OCI-LY3 (cell line): ENCODE measurements around the gene NADK.

Experiments
- H2AFZ ChIP-seq: fragments of 200-600, 300-600 bp; shearing (Covaris generic); 2 replicates; pipeline ENCODE4 v1.6.0; 2014; ENCODE audit warnings: antibody characterized with exemption, low read depth, low read length
- H3K27ac ChIP-seq: fragments of 200-600, 300-600 bp; sonication (generic); 2 replicates; pipeline ENCODE4 v1.5.1; 2014; ENCODE audit warnings: mild to moderate bottlenecking, low read length, moderate library complexity, mixed read lengths
- H3K27me3 ChIP-seq: fragments of 200-600, 300-600 bp; sonication (generic); 2 replicates; pipeline ENCODE4 v1.6.1; 2014; ENCODE audit warnings: low read depth, low read length, mixed read lengths
- H3K36me3 ChIP-seq: fragments of 200-600, 300-600 bp; sonication (generic); replicated peaks from 2 replicates; pipeline ENCODE3; 2014; ENCODE audit warnings: low read depth, low read length, mixed read lengths
- H3K4me1 ChIP-seq: fragments of 300-600, 200-600 bp; sonication (generic); 2 replicates; pipeline ENCODE4 v1.6.1; 2014; ENCODE audit warnings: low read length, mixed read lengths
- H3K4me2 ChIP-seq: fragments of 200-600, 300-600 bp; sonication (generic); 2 replicates; pipeline ENCODE4 v1.6.1; 2014; ENCODE audit warnings: low read length, mixed read lengths
- H3K4me3 ChIP-seq: fragments of 300-600, 200-600 bp; sonication (generic); 2 replicates; pipeline ENCODE4 v1.5.1; 2014; ENCODE audit warnings: antibody characterized with exemption, mild to moderate bottlenecking, low read length, moderate library complexity
- H3K79me2 ChIP-seq: fragments of 300-600, 200-600 bp; shearing (Covaris generic); 2 replicates; pipeline ENCODE4 v1.6.1; 2014; ENCODE audit warnings: mild to moderate bottlenecking, low read length, mixed read lengths
- H3K9ac ChIP-seq: fragments of 300-600, 200-600 bp; shearing (Covaris generic); 2 replicates; pipeline ENCODE4 v1.6.0; 2014; ENCODE audit warnings: mild to moderate bottlenecking, low read length, moderate library complexity
- H3K9me3 ChIP-seq: fragments of 200-600, 300-600 bp; shearing (Covaris generic); 2 replicates; pipeline ENCODE4 v1.6.1; 2014; ENCODE audit warnings: low read length, mixed read lengths; ENCODE audit not compliant: insufficient read depth
- H4K20me1 ChIP-seq: fragments of 200-600, 300-600 bp; sonication (generic); 2 replicates; pipeline ENCODE4 v1.6.1; 2016; ENCODE audit warnings: low read length, mixed read lengths; ENCODE audit not compliant: insufficient read depth
- CTCF ChIP-seq: fragments of 200-600, 300-600 bp; sonication (generic); IDR thresholded peaks from 2 replicates; pipeline ENCODE4 v1.5.1; 2014; ENCODE audit warnings: antibody characterized with exemption, low read length, low read depth
- EZH2phosphoT487 ChIP-seq: fragments of 200-600 bp; shearing (Covaris generic); IDR thresholded peaks from 2 replicates; pipeline ENCODE4 v1.6.1; 2018; ENCODE audit warnings: antibody characterized with exemption, mixed run types, low read depth

NADK gene

DNA sequence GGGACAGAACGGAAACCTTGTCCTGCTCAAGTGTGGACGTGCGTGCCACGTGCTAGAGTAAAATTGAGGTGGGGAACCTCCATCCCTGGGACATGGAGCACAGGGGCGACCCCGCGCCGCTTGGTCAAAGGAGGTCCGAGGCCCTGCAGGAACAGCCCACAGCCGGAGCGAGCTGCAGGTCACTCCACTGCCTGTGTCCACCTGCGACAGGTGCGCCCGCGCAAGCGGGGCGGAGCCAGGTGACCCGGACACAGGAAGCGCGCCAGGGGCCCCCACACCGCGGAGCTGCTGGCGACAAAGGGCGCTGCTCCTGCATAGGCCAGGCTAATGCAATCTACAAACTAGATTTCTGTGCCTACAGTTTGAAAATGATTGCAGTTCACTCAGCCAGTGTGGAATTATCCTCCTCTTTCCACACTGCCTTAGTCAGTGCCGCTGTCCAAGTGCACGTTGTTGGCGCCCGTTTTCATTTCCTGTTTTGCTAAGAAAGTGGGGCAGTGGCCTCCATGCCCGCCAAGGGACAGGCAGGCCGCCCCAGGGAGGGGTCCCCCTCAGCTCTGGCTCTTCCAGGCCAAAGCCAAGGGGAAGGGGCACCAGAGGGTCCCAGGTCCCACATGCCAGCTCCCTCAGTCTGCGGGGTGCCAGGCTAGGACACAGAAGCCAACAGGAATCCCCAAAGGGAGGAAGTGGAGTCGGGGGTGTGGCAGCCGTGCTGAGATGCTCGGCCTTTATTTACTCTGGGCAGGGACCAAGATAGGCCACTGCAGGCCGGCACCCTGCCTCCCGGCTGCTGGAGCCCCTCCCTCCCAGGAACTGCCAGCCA, 4.3 kb upstream of the NADK start:
- H3K4me2 ChIP-seq = peak overlapping the region; percentile 35

DNA sequence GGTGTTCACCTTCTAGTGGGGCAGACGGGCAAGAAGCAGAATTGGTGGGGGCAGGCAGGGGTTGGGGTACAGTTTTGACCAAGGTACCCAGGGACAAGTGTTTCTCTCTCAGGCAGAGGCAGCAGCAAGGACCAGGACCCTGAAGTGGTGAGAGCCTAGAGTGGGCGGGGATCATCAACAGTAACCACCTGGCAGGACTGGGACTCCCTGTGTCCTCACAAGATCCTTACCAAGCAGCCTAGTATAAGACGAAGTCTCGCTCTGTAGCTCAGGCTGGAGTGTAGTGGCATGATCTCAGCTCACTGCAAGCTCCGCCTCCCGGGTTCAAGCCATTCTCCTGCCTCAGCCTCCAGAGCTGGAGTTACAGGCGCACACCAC, 3.2 kb upstream of the NADK start:
- no peaks in the 10 kb centered on the region for H3K27me3 ChIP-seq
- no peak overlapping the region for H3K4me3 ChIP-seq
- peak overlapping the region; percentile 91; the same call in 1 of the 2 replicates for H3K27ac ChIP-seq

More for the DNA sequence above, 4.3 kb upstream of the NADK start:
- Histone ChIP-seq H3K9ac (no peak overlapping the region), H4K20me1 (no peaks in the 10 kb centered on the region), H3K9me3 (no peaks in the 10 kb centered on the region), H3K27me3 (no peaks in the 10 kb centered on the region), H3K4me1 (peaks cover 46% of the 10 kb centered on the region), H3K4me3 (0 out of 2 replicates have a peak overlapping the region, but pooled peaks have one; percentile 6), H3K36me3 (peaks cover 25% of the 10 kb centered on the region), H3K27ac (peak overlapping the region; percentile 35), H2AFZ (no peak overlapping the region), H3K79me2 (peaks cover 6% of the 10 kb centered on the region)
- TF ChIP-seq CTCF (no peak), EZH2phosphoT487 (no peak)

DNA sequence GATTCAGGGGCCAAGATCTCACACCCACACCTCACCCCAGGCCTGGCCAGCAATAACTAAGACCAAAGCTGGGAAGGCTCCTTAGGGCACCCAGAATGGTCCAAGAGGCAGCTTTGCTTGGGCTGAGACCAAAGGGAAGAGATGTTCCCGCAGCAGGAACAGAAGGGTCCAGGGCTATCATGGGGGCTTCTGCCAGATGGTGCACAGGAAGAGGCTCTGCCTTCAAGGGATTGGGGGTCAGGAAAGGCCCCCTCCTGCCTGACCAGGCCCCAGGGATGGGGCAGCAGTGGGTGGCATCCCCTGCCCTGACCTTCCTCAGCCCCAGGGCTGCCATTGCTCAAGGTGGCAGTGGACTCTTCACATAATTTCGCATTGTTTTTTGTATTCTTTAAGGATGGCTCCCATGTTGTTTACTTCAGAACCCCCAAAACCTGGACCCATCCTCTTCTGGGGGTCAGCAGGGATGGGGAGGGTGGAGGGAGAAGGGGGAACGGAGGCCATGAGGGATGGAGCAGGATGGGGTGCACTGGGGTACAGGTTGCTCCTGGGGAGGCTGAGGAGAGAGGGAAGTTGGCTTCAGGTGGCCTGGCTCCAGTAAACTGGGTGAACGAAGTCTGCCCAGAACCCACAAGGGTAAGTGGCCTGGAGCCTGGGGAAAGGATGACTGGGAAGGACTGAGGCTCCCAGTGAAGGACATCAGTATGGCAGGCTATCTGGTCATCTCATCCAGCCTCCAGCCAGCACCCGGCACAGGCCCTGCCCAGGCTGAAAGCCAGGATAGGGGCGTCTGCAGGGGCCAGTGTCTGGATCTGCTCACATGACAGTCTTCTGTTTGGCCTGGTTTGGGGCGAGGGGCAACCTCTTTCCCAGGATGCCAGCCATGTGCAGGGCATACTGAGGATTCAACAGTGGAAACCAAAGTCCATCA, 2.6 kb upstream of the NADK start:
- Histone ChIP-seq H3K4me1 (peaks cover 59% of the 10 kb centered on the region), H3K4me2 (peak overlapping the region; percentile 83), H3K27me3 (no peaks in the 10 kb centered on the region), H3K79me2 (peaks cover 24% of the 10 kb centered on the region), H3K27ac (peak overlapping the region; percentile 91), H2AFZ (no peak overlapping the region), H4K20me1 (peaks cover 8% of the 10 kb centered on the region), H3K9me3 (no peaks in the 10 kb centered on the region), H3K4me3 (no peak overlapping the region), H3K36me3 (peaks cover 9% of the 10 kb centered on the region), H3K9ac (peak overlapping the region; percentile 15; the same call in 1 of the 2 replicates)
- TF ChIP-seq EZH2phosphoT487 (no peak), CTCF (no peak)

More for the DNA sequence above, 3.2 kb upstream of the NADK start:
- no peak overlapping the region for H3K9ac ChIP-seq
- H3K36me3 ChIP-seq = peaks cover 15% of the 10 kb centered on the region
- peaks cover 7% of the 10 kb centered on the region; the same call in 1 of the 2 replicates for H4K20me1 ChIP-seq
- no peak overlapping the region for H2AFZ ChIP-seq
- H3K79me2 ChIP-seq = peaks cover 17% of the 10 kb centered on the region
- H3K4me2 ChIP-seq = no peak overlapping the region; the same call in 1 of the 2 replicates
- H3K9me3 ChIP-seq = no peaks in the 10 kb centered on the region
- TF ChIP-seq EZH2phosphoT487 (no peak), CTCF (no peak)
- peaks cover 53% of the 10 kb centered on the region for H3K4me1 ChIP-seq
